Measurements from ENCODE around the gene LOXHD1.

DNA sequence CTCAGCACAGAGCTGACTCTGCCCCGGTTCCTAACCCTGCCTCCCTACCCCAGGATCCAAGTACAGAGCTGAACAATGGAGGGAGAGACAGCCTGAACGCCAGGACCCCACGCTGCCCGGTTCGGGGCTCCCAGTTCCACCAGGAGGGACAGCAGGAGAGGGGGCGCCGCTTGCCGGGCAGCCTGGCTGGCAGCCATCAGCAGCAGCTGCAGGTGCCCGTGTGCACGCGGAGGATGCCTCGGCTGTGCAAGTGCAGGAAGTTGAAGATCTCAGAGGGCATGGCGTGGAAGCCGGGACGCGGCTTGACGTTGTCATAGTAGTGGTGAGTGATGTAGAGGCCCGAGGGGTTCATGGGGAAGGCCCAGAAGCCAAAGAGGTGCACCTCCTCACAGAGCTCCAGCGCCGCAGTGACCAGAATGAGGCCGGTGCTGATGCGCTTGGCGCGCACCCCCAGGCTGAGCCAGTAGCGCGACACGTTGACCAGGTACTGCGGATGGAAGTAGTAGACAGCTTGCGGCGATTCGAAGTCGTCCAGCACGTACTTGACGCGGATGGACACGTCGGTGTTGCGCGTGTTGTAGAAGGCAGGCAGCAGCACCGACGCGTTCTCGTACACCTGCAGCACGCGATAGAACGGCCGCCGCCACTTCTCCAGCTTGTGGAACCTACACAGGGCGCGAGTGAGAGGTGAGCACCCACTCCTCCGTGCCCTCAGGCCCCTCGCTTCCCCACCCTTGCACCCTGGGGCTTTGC is 23.0 kb upstream of the LOXHD1 start:
- TF ChIP-seq, protein P1, sequence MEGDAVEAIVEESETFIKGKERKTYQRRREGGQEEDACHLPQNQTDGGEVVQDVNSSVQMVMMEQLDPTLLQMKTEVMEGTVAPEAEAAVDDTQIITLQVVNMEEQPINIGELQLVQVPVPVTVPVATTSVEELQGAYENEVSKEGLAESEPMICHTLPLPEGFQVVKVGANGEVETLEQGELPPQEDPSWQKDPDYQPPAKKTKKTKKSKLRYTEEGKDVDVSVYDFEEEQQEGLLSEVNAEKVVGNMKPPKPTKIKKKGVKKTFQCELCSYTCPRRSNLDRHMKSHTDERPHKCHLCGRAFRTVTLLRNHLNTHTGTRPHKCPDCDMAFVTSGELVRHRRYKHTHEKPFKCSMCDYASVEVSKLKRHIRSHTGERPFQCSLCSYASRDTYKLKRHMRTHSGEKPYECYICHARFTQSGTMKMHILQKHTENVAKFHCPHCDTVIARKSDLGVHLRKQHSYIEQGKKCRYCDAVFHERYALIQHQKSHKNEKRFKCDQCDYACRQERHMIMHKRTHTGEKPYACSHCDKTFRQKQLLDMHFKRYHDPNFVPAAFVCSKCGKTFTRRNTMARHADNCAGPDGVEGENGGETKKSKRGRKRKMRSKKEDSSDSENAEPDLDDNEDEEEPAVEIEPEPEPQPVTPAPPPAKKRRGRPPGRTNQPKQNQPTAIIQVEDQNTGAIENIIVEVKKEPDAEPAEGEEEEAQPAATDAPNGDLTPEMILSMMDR (IDR thresholded peaks at IDR 0.05) = no peak
- TF ChIP-seq EZH2 (IDR thresholded peaks at IDR 0.05; ENCODE audit: borderline replicate concordance, insufficient read depth, low read depth, low read length, poor library complexity, severe bottlenecking) = no peak

All from B cell (primary cell).